Measurements from ENCODE around the gene KIF5C.

Gene KIF5C

DNA sequence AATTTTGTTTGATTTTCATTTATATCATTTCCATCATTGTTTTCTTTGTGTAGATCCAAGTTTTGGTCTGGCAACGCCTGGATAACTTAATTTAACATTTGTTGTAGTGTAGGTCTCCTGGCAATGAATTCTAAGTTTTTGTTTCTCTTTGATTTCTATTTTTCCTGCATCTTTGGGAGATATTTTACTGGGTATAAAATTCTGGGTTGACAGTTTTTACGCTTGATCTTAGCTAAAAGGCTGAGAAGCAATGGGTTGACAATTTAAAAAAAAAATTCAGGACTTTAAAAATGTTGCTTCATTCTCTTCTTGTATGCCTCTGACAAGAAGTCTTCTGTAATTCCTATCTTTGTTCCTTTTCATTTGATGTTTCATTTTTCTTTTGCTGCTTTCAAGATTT, 172.1 kb downstream of the KIF5C start:
- TF ChIP-seq, protein P1, sequence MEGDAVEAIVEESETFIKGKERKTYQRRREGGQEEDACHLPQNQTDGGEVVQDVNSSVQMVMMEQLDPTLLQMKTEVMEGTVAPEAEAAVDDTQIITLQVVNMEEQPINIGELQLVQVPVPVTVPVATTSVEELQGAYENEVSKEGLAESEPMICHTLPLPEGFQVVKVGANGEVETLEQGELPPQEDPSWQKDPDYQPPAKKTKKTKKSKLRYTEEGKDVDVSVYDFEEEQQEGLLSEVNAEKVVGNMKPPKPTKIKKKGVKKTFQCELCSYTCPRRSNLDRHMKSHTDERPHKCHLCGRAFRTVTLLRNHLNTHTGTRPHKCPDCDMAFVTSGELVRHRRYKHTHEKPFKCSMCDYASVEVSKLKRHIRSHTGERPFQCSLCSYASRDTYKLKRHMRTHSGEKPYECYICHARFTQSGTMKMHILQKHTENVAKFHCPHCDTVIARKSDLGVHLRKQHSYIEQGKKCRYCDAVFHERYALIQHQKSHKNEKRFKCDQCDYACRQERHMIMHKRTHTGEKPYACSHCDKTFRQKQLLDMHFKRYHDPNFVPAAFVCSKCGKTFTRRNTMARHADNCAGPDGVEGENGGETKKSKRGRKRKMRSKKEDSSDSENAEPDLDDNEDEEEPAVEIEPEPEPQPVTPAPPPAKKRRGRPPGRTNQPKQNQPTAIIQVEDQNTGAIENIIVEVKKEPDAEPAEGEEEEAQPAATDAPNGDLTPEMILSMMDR (IDR thresholded peaks at IDR 0.05; ENCODE audit: low read depth, low read length), result no peak

GRCh38 chr2:149049142-149049541, 174.1 kb downstream of the KIF5C start:
- TF ChIP-seq, protein P1 (IDR thresholded peaks at IDR 0.05; ENCODE audit: low read depth, low read length), result no peak
- no peak for DNase-seq (ENCODE audit: extremely low read depth, low read depth)

More for the DNA sequence above, 172.1 kb downstream of the KIF5C start:
- no peak for DNase-seq (ENCODE audit: extremely low read depth, low read depth)

DNA sequence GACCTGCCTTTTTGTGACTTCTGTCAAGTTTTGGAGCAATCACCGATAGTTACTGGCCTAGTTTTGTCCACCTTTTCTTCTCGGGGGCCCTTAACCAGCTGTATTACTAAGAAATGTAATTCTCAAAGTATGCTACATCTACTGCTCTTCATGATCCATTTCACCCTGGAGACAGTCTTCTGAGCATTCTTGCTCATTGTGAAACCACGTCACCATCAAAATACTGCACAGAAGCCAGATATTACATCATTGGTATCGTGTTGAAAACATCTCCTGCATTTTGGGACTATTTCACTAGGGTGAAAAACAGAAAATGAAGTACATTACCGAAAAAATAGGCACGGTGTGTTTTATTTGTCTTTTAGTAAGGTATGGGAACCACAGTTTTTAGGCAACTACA, 175.2 kb downstream of the KIF5C start:
- TF ChIP-seq, protein P1 (IDR thresholded peaks at IDR 0.05; ENCODE audit: low read depth, low read length), result no peak

DNA sequence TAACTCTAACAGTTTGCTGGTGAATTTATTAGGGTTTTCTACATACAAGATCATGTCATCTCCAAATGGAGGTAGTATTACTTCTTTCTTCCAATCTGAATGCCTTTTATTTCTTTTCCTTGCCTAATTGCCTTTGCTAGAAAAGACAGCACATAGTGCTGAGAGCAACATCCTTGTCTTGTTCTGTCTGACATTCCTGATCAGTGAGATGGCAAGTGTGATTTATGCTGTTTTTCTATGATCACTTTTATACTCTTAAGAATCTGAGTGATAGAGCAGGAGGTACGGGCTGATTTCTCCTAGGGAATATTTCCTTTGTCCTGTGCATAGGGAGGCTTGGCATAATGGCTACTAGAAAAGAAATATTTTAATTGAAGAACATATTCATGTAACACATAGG, 180.7 kb downstream of the KIF5C start:
- no peak for DNase-seq (ENCODE audit: extremely low read depth, low read depth)
- TF ChIP-seq, protein P1 (IDR thresholded peaks at IDR 0.05; ENCODE audit: low read depth, low read length), result no peak

More for the DNA sequence above, 175.2 kb downstream of the KIF5C start:
- DNase-seq (ENCODE audit: extremely low read depth, low read depth), result no peak

DNA sequence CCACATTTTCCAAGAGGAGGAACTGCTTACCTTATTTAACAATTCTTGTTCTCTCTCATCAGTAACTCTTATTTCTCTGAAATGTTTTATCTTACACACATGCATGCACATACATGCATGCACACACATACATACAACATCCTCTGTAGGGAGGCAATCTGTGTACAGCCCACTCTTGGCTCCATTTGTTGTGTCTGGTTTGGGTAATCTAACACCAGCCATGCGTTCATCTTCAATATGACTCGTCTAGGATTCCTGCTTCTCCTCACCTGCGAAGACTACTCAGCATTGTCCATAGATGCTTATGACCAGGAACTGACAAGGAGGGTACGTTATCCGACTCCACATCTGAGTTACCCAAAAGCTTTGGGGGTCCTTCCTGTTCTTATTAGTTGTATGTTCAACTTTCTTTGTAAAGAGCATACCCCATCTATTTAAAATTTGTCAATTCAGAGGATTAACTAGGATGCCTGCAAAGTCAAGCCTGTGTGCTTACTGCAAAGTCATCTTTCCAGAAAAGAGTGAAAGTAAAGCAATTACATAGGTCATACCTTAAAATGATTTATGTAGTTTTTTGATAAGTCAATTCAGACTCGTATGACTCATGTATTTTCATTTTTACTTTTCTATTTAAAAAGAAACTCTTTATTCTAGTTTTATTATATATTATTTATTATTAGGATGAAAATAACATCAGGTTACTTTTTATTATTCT, 181.7 kb downstream of the KIF5C start:
- DNase-seq (ENCODE audit: extremely low read depth, low read depth), result no peak
- TF ChIP-seq, protein P1 (IDR thresholded peaks at IDR 0.05; ENCODE audit: low read depth, low read length), result no peak

- TF ChIP-seq, protein P1 (IDR thresholded peaks at IDR 0.05; ENCODE audit: low read depth, low read length), result no peak
- DNase-seq (ENCODE audit: extremely low read depth, low read depth), result no peak
Measured at GRCh38 chr2:149057401-149057800, 182.4 kb downstream of the KIF5C start.

DNA sequence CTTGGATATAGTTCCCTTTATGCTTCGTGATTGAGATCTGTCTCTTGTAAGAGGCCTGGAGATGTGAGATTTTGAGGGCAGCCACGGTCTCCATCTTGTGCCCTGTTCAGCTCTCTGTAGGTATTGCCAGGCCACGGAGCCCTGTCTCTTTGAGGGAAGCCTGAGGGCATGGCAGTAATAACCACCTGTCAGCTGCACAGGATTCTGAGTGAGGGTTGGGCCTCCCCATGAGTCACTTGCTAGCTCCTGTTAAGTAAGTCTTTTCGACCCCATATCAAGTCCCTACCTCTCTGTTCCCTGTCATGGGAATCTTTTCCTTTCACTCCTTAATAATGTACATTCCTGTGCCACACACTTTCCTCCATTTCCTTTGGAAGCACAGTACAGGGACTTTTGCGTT, 183.9 kb downstream of the KIF5C start:
- TF ChIP-seq, protein P1 (IDR thresholded peaks at IDR 0.05; ENCODE audit: low read depth, low read length), result no peak
- DNase-seq (ENCODE audit: extremely low read depth, low read depth), result no peak

Data from AG09319 (cell line).